Mucosa of rectum (tissue), 2 donors: ENCODE data around the gene EMILIN2.

Experiments used
- H3K27ac ChIP-seq, 2 donors: one replicate each; pipeline ENCODE4 v1.7.0; 2013; ENCODE audit warnings: inconsistent platforms in 2 of 2, low read depth in 2 of 2, low read length in 2 of 2
- H3K27me3 ChIP-seq, 2 donors: one replicate each; pipeline ENCODE4 v1.7.0; 2013; ENCODE audit warnings: low read length in 2 of 2; ENCODE audit not compliant: control insufficient read depth in 2 of 2, insufficient read depth in 2 of 2
- H3K36me3 ChIP-seq, 2 donors: one replicate each; pipeline ENCODE4 v1.7.0; 2013; ENCODE audit warnings: low read length in 2 of 2; ENCODE audit not compliant: control insufficient read depth in 2 of 2, insufficient read depth in 2 of 2
- H3K4me1 ChIP-seq, 2 donors: one replicate each; pipeline ENCODE4 v1.7.0; 2013; ENCODE audit warnings: low read length in 2 of 2, mild to moderate bottlenecking in 1 of 2; ENCODE audit not compliant: control insufficient read depth in 2 of 2, insufficient read depth in 2 of 2
- H3K4me3 ChIP-seq, 2 donors: one replicate each; pipeline ENCODE4 v1.7.0; 2013; ENCODE audit warnings: low read length in 2 of 2
- H3K9ac ChIP-seq, 2 donors: one replicate each; pipeline ENCODE4 v1.7.0; 2013; ENCODE audit warnings: low read length in 2 of 2, low read depth in 1 of 2, mild to moderate bottlenecking in 1 of 2
- H3K9me3 ChIP-seq, 2 donors: one replicate each; pipeline ENCODE4 v1.7.0; 2013; ENCODE audit warnings: low read length in 2 of 2; ENCODE audit not compliant: control insufficient read depth in 2 of 2
- donor health status: healthy.
- donor health status: Normal muscosa, but diverticular disease.

Gene EMILIN2

DNA sequence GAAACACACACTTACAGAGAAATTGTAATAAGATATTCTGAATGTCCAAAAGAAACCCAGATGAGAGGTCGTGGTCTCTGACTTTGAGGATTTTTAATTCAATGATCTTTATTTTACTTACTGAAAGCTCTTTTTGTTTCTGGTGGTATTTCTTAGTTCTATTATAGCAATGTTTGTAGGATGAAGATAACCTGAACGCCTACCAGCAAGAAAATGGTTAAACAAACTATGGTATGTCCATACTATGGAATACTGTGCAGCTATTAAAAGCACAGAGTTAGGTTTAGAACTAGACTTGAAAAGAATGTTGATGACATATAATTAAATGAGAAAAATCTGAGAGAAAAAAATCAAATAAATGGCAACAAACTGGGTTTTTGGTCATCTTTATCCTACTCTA lies 105.8 kb downstream of the EMILIN2 start:
- no peak overlapping the region for H3K27ac ChIP-seq
- H3K27me3 ChIP-seq, result no peaks in the 10 kb centered on the region
- no peak overlapping the region for H3K9ac ChIP-seq
- no peak overlapping the region for H3K4me3 ChIP-seq
- peaks cover 28 to 31% of the 10 kb centered on the region in 2 donors for H3K36me3 ChIP-seq
- no peaks in the 10 kb centered on the region for H3K9me3 ChIP-seq
- H3K4me1 ChIP-seq, result peaks cover 0 to 3% of the 10 kb centered on the region in 2 donors

DNA sequence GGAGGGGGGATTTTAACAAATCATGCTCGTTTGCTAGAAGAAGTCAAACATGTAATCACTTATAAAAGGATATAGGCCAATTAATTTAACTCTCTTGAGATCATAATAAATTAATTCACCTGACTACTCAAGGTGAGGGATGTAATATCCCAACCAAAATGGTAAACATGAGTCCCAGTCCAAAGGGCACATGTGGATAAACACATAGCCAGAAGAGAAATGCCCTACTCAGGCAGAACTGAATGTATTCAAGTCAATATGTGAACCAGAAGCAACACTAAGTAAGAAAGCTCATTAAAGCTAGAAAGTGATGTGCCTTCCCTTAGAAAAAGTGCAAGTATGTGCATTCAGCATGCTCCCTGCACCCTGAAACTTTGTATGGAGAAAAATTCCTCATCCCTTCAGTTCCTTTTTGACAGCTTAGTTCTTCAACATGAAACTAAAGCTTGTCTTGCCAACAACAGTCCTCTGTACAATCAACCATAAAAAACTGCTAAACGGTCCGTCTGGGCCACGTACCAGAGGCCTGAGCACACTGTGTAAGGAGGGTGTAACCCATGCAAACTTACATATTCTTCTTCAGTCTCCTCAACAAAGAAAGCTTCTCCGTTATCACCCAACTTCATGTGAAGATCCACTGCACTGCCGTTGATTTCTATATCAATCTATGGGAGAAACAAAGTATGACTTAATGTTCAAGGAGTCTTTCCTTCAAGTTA lies 107.3 kb downstream of the EMILIN2 start:
- H3K4me3 ChIP-seq, result no peak overlapping the region
- no peaks in the 10 kb centered on the region for H3K27me3 ChIP-seq
- H3K9ac ChIP-seq, result peak overlapping the region in 1 of 2 donors; percentile 14
- H3K9me3 ChIP-seq, result no peaks in the 10 kb centered on the region
- peaks cover 28 to 31% of the 10 kb centered on the region in 2 donors for H3K36me3 ChIP-seq
- peak overlapping the region in 1 of 2 donors; percentile 55 for H3K27ac ChIP-seq
- peaks cover 3 to 8% of the 10 kb centered on the region in 2 donors for H3K4me1 ChIP-seq

DNA sequence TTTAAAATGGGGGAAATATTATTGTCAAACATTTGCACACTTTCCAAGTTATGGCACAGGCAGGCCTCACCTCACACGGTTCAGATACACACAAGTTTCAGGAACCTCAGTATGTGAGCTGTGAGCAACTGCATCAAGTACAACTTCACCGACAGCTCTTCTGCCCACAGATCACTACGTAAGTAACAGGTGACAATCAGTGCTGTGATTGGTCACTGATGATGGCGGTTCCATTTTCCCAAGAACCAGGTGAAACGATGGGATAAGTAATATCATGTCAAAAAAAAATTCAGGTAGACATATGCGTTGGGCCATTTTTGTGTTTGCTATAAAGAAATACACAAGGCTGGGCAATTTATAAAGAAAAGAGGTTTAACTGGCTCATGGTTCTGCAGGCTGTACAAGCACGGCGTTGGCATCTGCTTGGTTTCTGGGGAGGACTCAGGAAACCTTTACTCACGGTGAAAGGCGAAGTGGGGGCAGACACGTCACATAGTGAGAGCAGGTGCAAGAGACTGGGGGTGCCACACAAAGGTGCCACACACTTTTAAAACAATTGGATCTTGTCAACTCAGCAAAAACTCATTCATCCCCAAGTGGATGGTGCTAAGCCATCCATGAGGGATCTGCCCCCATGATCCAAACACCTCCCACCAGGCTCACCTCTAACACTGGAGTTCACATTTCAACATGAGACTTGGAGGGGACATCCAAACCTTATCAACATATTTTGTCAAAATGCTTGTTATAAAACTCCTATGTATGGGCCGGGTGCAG lies 108.3 kb downstream of the EMILIN2 start:
- peaks cover 3 to 8% of the 10 kb centered on the region in 2 donors for H3K4me1 ChIP-seq
- H3K27ac ChIP-seq, result no peak overlapping the region
- H3K36me3 ChIP-seq, result peaks cover 28 to 31% of the 10 kb centered on the region in 2 donors
- H3K4me3 ChIP-seq, result no peak overlapping the region
- no peak overlapping the region for H3K9ac ChIP-seq
- no peaks in the 10 kb centered on the region for H3K27me3 ChIP-seq
- no peaks in the 10 kb centered on the region for H3K9me3 ChIP-seq

DNA sequence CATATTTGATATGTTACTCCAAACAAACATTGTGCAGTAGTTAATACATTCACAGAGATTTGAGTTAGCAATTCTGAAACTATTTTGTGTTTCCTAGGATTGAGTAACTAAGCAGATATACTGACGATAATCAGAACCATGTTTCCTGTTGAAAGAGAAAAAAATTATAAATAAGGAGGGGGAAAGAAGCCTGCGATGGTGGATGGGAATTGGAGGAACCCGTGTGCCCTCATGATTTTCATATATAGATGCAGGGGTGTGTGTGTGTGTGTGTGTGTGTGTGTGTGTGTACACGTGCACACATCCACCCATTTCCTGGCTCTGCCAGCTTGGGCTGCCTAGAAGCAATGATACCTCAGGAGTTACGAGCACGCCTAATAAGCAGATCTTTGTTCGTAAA lies 109.2 kb downstream of the EMILIN2 start:
- peaks cover 6 to 14% of the 10 kb centered on the region in 2 donors for H3K4me1 ChIP-seq
- H3K27ac ChIP-seq, result no peak overlapping the region
- H3K9me3 ChIP-seq, result no peaks in the 10 kb centered on the region
- H3K9ac ChIP-seq, result no peak overlapping the region
- H3K36me3 ChIP-seq, result peaks cover 23 to 24% of the 10 kb centered on the region in 2 donors
- H3K27me3 ChIP-seq, result no peaks in the 10 kb centered on the region
- no peak overlapping the region for H3K4me3 ChIP-seq

DNA sequence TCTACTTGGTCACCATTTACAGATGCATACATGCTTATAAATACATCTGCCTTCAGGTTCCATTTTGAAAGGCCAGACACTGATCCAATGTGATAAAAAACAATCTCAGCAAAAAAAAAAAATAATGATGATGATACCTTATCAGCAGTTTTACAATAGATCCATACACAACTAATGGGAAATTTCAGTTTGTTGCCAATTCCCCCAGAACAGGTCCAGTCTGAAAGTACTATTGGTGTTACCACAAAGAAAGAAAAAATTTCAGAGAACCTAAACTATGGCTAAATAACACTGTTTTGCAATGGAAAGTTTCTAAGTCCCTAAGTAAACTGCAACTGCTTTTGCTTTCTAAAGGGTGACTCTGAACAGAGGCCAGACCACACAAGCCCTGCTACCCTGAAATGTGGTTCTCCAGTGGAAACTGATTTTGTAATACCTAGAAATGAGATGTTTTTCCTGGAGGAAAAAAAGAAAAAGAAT lies 112.1 kb downstream of the EMILIN2 start:
- Histone ChIP-seq H3K4me3 (no peak overlapping the region), H3K9ac (no peak overlapping the region), H3K4me1 (peaks cover 10 to 21% of the 10 kb centered on the region in 2 donors), H3K27ac (peak overlapping the region in 1 of 2 donors; percentile 60), H3K36me3 (peaks cover 7 to 10% of the 10 kb centered on the region in 2 donors), H3K27me3 (no peaks in the 10 kb centered on the region), H3K9me3 (no peaks in the 10 kb centered on the region)

DNA sequence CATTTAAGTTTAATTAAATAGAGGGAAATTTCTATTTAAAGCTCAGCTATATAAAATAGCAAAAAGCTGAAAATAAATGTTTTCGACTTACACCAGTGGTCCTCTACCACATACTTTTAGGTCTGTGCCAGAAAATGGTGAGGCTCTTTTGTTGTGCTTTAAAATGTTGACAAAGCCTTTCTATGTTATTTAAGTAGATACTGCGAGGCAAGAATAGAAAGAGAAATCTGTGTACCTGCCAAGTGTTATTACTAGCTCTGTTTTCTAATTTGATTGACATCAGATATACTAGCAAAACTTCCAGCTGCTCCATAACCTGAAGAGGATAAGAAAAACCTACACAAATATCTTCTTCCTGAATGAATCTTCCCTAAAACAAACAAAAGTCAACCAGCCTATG lies 112.5 kb downstream of the EMILIN2 start:
- peaks cover 2 to 10% of the 10 kb centered on the region in 2 donors for H3K36me3 ChIP-seq
- peak overlapping the region; percentile 32 to 53 for H3K27ac ChIP-seq
- no peak overlapping the region for H3K4me3 ChIP-seq
- no peaks in the 10 kb centered on the region for H3K27me3 ChIP-seq
- H3K9ac ChIP-seq, result no peak overlapping the region
- H3K4me1 ChIP-seq, result peaks cover 7 to 21% of the 10 kb centered on the region in 2 donors
- H3K9me3 ChIP-seq, result no peaks in the 10 kb centered on the region

DNA sequence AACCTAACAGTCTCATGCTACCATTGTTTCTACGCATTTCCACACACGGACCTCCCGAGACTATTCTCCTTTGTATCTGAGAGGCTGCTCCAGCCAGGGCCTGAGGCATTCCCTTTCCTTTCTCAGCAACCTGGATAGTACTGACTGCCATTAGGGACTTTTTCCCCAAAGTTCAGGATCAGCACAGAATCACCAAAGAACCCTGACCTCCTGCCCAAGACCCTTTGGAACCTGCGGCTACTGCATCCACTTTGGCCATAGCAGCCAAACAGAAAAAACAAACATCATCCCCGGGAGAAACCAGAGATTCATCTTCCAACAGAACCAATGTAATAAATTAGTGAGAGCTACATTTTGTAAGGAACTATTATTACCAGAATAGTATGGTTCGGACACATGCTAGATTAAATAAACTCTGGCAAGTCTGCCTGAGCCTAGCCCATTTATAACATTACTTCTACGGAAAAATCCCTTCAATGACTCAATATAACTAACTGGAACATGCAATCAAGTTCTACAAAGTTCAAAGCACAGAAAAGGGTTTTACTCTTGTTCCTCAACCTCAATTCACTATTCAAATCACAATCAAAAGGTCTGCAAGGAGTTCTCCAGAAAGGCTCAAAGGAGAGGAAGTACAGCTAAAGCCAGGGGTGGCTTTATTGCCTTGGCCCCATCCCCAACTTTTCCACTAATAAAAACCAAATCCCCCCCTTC lies 114.3 kb downstream of the EMILIN2 start:
- no peaks in the 10 kb centered on the region for H3K27me3 ChIP-seq
- H3K4me1 ChIP-seq, result peaks cover 7 to 21% of the 10 kb centered on the region in 2 donors
- peak overlapping the region; percentile 53 to 73 for H3K27ac ChIP-seq
- H3K4me3 ChIP-seq, result peak overlapping the region in 1 of 2 donors; percentile 46
- H3K9ac ChIP-seq, result peak overlapping the region in 1 of 2 donors; percentile 47
- no peaks in the 10 kb centered on the region for H3K9me3 ChIP-seq
- peaks cover 0 to 4% of the 10 kb centered on the region in 2 donors for H3K36me3 ChIP-seq

DNA sequence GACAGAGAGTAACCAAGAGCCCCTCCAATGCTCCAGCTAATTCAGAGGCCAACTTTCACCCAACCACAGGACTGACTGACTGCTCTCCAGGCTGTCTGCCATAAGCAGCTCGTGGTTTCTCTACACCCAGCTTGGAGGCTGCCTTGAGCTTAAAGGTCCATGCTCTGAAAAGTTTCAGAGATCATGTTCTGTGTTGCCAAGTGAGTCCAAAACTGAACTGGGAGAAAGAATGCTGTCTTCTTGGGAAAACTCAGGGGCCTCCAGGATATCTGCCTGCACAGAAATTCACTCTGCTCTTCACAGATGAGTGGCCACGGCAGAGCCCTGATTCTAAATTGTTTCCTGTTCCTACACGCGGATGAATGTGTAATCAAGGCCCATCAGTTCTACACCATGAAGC lies 115.0 kb downstream of the EMILIN2 start:
- peak overlapping the region; percentile 6 to 73 for H3K27ac ChIP-seq
- no peaks in the 10 kb centered on the region for H3K9me3 ChIP-seq
- H3K4me3 ChIP-seq, result no peak overlapping the region
- H3K9ac ChIP-seq, result no peak overlapping the region
- peaks cover 10 to 21% of the 10 kb centered on the region in 2 donors for H3K4me1 ChIP-seq
- no peaks in the 10 kb centered on the region for H3K36me3 ChIP-seq
- H3K27me3 ChIP-seq, result no peaks in the 10 kb centered on the region

DNA sequence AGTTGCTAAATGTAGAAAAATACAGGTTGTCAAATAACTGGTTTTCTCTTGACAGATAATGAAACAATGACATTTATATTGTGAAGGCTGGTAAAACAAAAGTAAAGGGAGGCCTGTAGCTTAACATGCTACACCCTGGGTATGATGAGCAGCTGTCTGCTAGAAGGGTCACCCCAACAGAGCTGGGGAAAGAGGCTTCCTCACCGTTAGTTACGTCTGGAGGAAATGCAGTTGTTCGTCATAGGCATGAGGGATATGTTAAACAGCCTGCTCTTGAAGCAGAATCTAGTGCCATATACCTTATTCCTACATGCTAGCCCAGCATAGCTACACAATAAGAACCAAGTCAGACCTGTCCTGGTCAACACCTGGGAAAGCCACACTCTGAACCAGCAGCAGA lies 116.2 kb downstream of the EMILIN2 start:
- Histone ChIP-seq H3K9ac (no peak overlapping the region), H3K36me3 (no peaks in the 10 kb centered on the region), H3K4me3 (no peak overlapping the region), H3K9me3 (no peaks in the 10 kb centered on the region), H3K27me3 (no peaks in the 10 kb centered on the region), H3K27ac (peak overlapping the region; percentile 0 to 1), H3K4me1 (peaks cover 12 to 20% of the 10 kb centered on the region in 2 donors)
